Ovary (tissue), 3 donors: ENCODE results near the gene STYXL1.

ENCODE experiments used
- CTCF ChIP-seq, 3 donors: fragments of 450-650 bp in 2 of 3; fragments of 200-600 bp in 1 of 3; IDR thresholded peaks; one replicate each; pipeline versions ENCODE4 v1.5.1 to v1.8.0; 2016 to 2022; ENCODE audit warnings: antibody characterized with exemption in 3 of 3, mild to moderate bottlenecking in 1 of 3
- EP300 ChIP-seq: sonication (generic); formaldehyde crosslinking; IDR thresholded peaks from one replicate; pipeline ENCODE4 v1.6.1; 2017; ENCODE audit warnings: antibody characterized with exemption
- POLR2A ChIP-seq: fragments of 450-650 bp; IDR thresholded peaks from one replicate; pipeline ENCODE4 v1.6.1; 2017; ENCODE audit warnings: antibody characterized with exemption, mild to moderate bottlenecking, moderate library complexity
- donor health status: DM: no; HTN: no; CAD: no.

DNA sequence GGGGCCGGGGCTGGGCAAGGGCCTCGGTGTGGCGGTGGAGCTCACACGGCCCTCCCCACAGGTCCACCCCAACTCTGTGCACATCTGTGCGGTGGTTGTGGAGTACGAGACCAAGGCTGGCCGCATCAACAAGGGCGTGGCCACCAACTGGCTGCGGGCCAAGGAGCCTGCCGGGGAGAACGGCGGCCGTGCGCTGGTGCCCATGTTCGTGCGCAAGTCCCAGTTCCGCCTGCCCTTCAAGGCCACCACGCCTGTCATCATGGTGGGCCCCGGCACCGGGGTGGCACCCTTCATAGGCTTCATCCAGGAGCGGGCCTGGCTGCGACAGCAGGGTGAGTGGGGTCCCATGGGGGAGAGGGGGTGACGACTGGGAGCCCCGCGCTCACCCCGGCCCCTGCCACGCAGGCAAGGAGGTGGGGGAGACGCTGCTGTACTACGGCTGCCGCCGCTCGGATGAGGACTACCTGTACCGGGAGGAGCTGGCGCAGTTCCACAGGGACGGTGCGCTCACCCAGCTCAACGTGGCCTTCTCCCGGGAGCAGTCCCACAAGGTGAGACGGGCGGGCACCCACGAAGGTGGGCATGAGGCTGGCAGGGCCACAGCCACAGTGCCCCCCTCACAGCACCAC, 62.2 kb downstream of the STYXL1 start:
- no peak for TF ChIP-seq CTCF (IDR thresholded peaks at IDR 0.05)
- no peak for TF ChIP-seq EP300
- no peak for TF ChIP-seq POLR2A
